ENCODE results near the gene PNLIPRP2.

The PNLIPRP2 gene

GRCh38 chr10:116657863-116658551 is 37.3 kb downstream of the PNLIPRP2 start:
- DNase-seq: no peak

- no peak for DNase-seq
Measured at GRCh38 chr10:116659049-116659670, 38.4 kb downstream of the PNLIPRP2 start.

- no peak for DNase-seq
Measured at GRCh38 chr10:116660860-116661259, 40.1 kb downstream of the PNLIPRP2 start.

- DNase-seq: no peak
Measured at GRCh38 chr10:116663342-116663741, 42.6 kb downstream of the PNLIPRP2 start.

GRCh38 chr10:116664631-116665030 is 43.9 kb downstream of the PNLIPRP2 start:
- no peak for DNase-seq

GRCh38 chr10:116665541-116666125 is 44.9 kb downstream of the PNLIPRP2 start:
- no peak for DNase-seq

- no peak for DNase-seq
Measured at GRCh38 chr10:116667484-116667883, 46.7 kb downstream of the PNLIPRP2 start.

- no peak for DNase-seq
Measured at GRCh38 chr10:116668018-116668417, 47.3 kb downstream of the PNLIPRP2 start.

- no peak for DNase-seq
Measured at GRCh38 chr10:116668446-116668845, 47.7 kb downstream of the PNLIPRP2 start.

GRCh38 chr10:116669080-116669479 is 48.3 kb downstream of the PNLIPRP2 start:
- no peak for DNase-seq

GRCh38 chr10:116669832-116670644 is 49.3 kb downstream of the PNLIPRP2 start:
- no peak for DNase-seq

- DNase-seq: no peak
Measured at GRCh38 chr10:116670706-116671105, 50.0 kb downstream of the PNLIPRP2 start.

GRCh38 chr10:116671274-116671926 is 50.6 kb downstream of the PNLIPRP2 start:
- DNase-seq: no peak

- DNase-seq: no peak
Measured at GRCh38 chr10:116672891-116673290, 52.1 kb downstream of the PNLIPRP2 start.

- DNase-seq: no peak
Measured at GRCh38 chr10:116673866-116674265, 53.1 kb downstream of the PNLIPRP2 start.

GRCh38 chr10:116674901-116675423 is 54.2 kb downstream of the PNLIPRP2 start:
- DNase-seq: no peak

- no peak for DNase-seq
Measured at GRCh38 chr10:116676118-116676517, 55.4 kb downstream of the PNLIPRP2 start.

GRCh38 chr10:116676633-116677032 is 55.9 kb downstream of the PNLIPRP2 start:
- no peak for DNase-seq

- no peak for DNase-seq
Measured at GRCh38 chr10:116679351-116679750, 58.6 kb downstream of the PNLIPRP2 start.

GRCh38 chr10:116683166-116683565 is 62.4 kb downstream of the PNLIPRP2 start:
- DNase-seq: no peak

- DNase-seq: no peak
Measured at GRCh38 chr10:116683821-116684220, 63.1 kb downstream of the PNLIPRP2 start.

GRCh38 chr10:116684781-116685180 is 64.0 kb downstream of the PNLIPRP2 start:
- no peak for DNase-seq

- DNase-seq: no peak
Measured at GRCh38 chr10:116685807-116686206, 65.1 kb downstream of the PNLIPRP2 start.

Measured in activated naive CD4-positive, alpha-beta T cell (primary cell).